Measurements from ENCODE around the gene TEAD2.

Gene TEAD2

GRCh38 chr19:49361438-49362047, 673 bp downstream of the TEAD2 start:
- H3K27me3 ChIP-seq (ENCODE audit: control insufficient read depth, insufficient read depth, low read length): no peaks in the 10 kb centered on the region
- no peak overlapping the region for H3K9ac ChIP-seq

GRCh38 chr19:49359851-49360820, 2.1 kb downstream of the TEAD2 start:
- no peaks in the 10 kb centered on the region for H3K79me2 ChIP-seq
- H3K27me3 ChIP-seq (ENCODE audit: control insufficient read depth, insufficient read depth, low read length): no peaks in the 10 kb centered on the region
- no peak overlapping the region for H3K4me2 ChIP-seq (ENCODE audit: low read length)
- no peaks in the 10 kb centered on the region for H3K36me3 ChIP-seq (ENCODE audit: control insufficient read depth, insufficient read depth, low read length)
- H3K4me1 ChIP-seq: peaks cover 2% of the 10 kb centered on the region
- peak overlapping the region; percentile 6 for H3K27ac ChIP-seq
- H3K9me3 ChIP-seq (ENCODE audit: control insufficient read depth, low read length): no peaks in the 10 kb centered on the region
- no peak overlapping the region for H3K9ac ChIP-seq
- TF ChIP-seq, protein P1, sequence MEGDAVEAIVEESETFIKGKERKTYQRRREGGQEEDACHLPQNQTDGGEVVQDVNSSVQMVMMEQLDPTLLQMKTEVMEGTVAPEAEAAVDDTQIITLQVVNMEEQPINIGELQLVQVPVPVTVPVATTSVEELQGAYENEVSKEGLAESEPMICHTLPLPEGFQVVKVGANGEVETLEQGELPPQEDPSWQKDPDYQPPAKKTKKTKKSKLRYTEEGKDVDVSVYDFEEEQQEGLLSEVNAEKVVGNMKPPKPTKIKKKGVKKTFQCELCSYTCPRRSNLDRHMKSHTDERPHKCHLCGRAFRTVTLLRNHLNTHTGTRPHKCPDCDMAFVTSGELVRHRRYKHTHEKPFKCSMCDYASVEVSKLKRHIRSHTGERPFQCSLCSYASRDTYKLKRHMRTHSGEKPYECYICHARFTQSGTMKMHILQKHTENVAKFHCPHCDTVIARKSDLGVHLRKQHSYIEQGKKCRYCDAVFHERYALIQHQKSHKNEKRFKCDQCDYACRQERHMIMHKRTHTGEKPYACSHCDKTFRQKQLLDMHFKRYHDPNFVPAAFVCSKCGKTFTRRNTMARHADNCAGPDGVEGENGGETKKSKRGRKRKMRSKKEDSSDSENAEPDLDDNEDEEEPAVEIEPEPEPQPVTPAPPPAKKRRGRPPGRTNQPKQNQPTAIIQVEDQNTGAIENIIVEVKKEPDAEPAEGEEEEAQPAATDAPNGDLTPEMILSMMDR (IDR thresholded peaks at IDR 0.05): no peak
- no peak overlapping the region for H2AFZ ChIP-seq
- H3K4me3 ChIP-seq (ENCODE audit: low read depth, low read length): no peak overlapping the region

More at GRCh38 chr19:49361438-49362047, 673 bp downstream of the TEAD2 start:
- H3K79me2 ChIP-seq: no peaks in the 10 kb centered on the region
- TF ChIP-seq, protein P1 (IDR thresholded peaks at IDR 0.05): no peak
- H3K9me3 ChIP-seq (ENCODE audit: control insufficient read depth, low read length): no peaks in the 10 kb centered on the region
- peaks cover 2% of the 10 kb centered on the region for H3K4me1 ChIP-seq
- peak overlapping the region; percentile 86 for H3K4me3 ChIP-seq (ENCODE audit: low read depth, low read length)
- H3K27ac ChIP-seq: peak overlapping the region; percentile 69
- no peaks in the 10 kb centered on the region for H3K36me3 ChIP-seq (ENCODE audit: control insufficient read depth, insufficient read depth, low read length)
- H2AFZ ChIP-seq: peak overlapping the region; percentile 85
- peak overlapping the region; percentile 95 for H3K4me2 ChIP-seq (ENCODE audit: low read length)

GRCh38 chr19:49357186-49357585, 5.0 kb downstream of the TEAD2 start:
- TF ChIP-seq, protein P1 (IDR thresholded peaks at IDR 0.05): no peak
- Histone ChIP-seq H2AFZ (no peak overlapping the region), H3K27me3 (ENCODE audit: control insufficient read depth, insufficient read depth, low read length) (no peaks in the 10 kb centered on the region), H3K9ac (no peak overlapping the region), H3K4me3 (ENCODE audit: low read depth, low read length) (no peak overlapping the region), H3K79me2 (no peaks in the 10 kb centered on the region), H3K4me1 (no peaks in the 10 kb centered on the region), H3K36me3 (ENCODE audit: control insufficient read depth, insufficient read depth, low read length) (no peaks in the 10 kb centered on the region), H3K9me3 (ENCODE audit: control insufficient read depth, low read length) (no peaks in the 10 kb centered on the region), H3K27ac (peak overlapping the region; percentile 32), H3K4me2 (ENCODE audit: low read length) (no peak overlapping the region)

DNA sequence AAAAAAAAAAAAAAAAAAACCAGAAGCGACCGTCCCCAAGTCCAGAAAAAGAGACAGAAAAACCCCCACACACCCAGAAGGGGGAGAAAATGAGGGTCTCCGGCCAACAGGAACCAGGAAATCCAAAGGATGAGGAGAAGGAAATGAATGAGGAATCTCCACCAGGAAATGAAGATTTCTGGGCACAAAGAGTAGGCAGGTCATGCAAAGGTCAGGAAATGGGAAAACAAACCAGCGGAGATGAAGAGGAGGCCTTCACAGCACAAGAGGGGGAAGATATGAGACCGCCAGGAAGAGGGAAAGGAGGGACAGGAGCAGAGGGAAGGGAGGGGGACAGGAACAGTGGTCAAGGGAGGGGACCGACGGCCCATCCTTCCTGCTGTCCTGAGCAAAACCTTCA, 5.8 kb downstream of the TEAD2 start:
- Histone ChIP-seq H3K27me3 (ENCODE audit: control insufficient read depth, insufficient read depth, low read length) (no peaks in the 10 kb centered on the region), H3K79me2 (no peaks in the 10 kb centered on the region), H2AFZ (no peak overlapping the region), H3K9ac (no peak overlapping the region), H3K4me2 (ENCODE audit: low read length) (no peak overlapping the region), H3K9me3 (ENCODE audit: control insufficient read depth, low read length) (no peaks in the 10 kb centered on the region), H3K4me3 (ENCODE audit: low read depth, low read length) (no peak overlapping the region), H3K4me1 (no peaks in the 10 kb centered on the region), H3K27ac (peak overlapping the region; percentile 18), H3K36me3 (ENCODE audit: control insufficient read depth, insufficient read depth, low read length) (no peaks in the 10 kb centered on the region)
- TF ChIP-seq, protein P1 (IDR thresholded peaks at IDR 0.05): no peak

Data from parathyroid adenoma (tissue), 2 donors.